OCI-LY3 (cell line): ENCODE data around the gene PIK3R5.
A peak's percentile ranks its signal among the peaks of the same experiment; 100 is the strongest.

ENCODE experiments used
- H2AFZ ChIP-seq: fragments of 200-600, 300-600 bp; shearing (Covaris generic); 2 replicates; pipeline ENCODE4 v1.6.0; 2014; ENCODE audit warnings: antibody characterized with exemption, low read depth, low read length
- H3K27ac ChIP-seq: fragments of 200-600, 300-600 bp; sonication (generic); 2 replicates; pipeline ENCODE4 v1.5.1; 2014; ENCODE audit warnings: mild to moderate bottlenecking, low read length, moderate library complexity, mixed read lengths
- H3K27me3 ChIP-seq: fragments of 200-600, 300-600 bp; sonication (generic); 2 replicates; pipeline ENCODE4 v1.6.1; 2014; ENCODE audit warnings: low read depth, low read length, mixed read lengths
- H3K36me3 ChIP-seq: fragments of 200-600, 300-600 bp; sonication (generic); replicated peaks from 2 replicates; pipeline ENCODE3; 2014; ENCODE audit warnings: low read depth, low read length, mixed read lengths
- H3K4me1 ChIP-seq: fragments of 300-600, 200-600 bp; sonication (generic); 2 replicates; pipeline ENCODE4 v1.6.1; 2014; ENCODE audit warnings: low read length, mixed read lengths
- H3K4me2 ChIP-seq: fragments of 200-600, 300-600 bp; sonication (generic); 2 replicates; pipeline ENCODE4 v1.6.1; 2014; ENCODE audit warnings: low read length, mixed read lengths
- H3K4me3 ChIP-seq: fragments of 300-600, 200-600 bp; sonication (generic); 2 replicates; pipeline ENCODE4 v1.5.1; 2014; ENCODE audit warnings: antibody characterized with exemption, mild to moderate bottlenecking, low read length, moderate library complexity
- H3K79me2 ChIP-seq: fragments of 300-600, 200-600 bp; shearing (Covaris generic); 2 replicates; pipeline ENCODE4 v1.6.1; 2014; ENCODE audit warnings: mild to moderate bottlenecking, low read length, mixed read lengths
- H3K9ac ChIP-seq: fragments of 300-600, 200-600 bp; shearing (Covaris generic); 2 replicates; pipeline ENCODE4 v1.6.0; 2014; ENCODE audit warnings: mild to moderate bottlenecking, low read length, moderate library complexity
- H3K9me3 ChIP-seq: fragments of 200-600, 300-600 bp; shearing (Covaris generic); 2 replicates; pipeline ENCODE4 v1.6.1; 2014; ENCODE audit warnings: low read length, mixed read lengths; ENCODE audit not compliant: insufficient read depth
- H4K20me1 ChIP-seq: fragments of 200-600, 300-600 bp; sonication (generic); 2 replicates; pipeline ENCODE4 v1.6.1; 2016; ENCODE audit warnings: low read length, mixed read lengths; ENCODE audit not compliant: insufficient read depth
- CTCF ChIP-seq: fragments of 200-600, 300-600 bp; sonication (generic); IDR thresholded peaks from 2 replicates; pipeline ENCODE4 v1.5.1; 2014; ENCODE audit warnings: antibody characterized with exemption, low read length, low read depth
- EZH2phosphoT487 ChIP-seq: fragments of 200-600 bp; shearing (Covaris generic); IDR thresholded peaks from 2 replicates; pipeline ENCODE4 v1.6.1; 2018; ENCODE audit warnings: antibody characterized with exemption, mixed run types, low read depth

Gene PIK3R5

GRCh38 chr17:8835631-8836364 is 129.7 kb downstream of the PIK3R5 start:
- H3K4me3 ChIP-seq, result no peak overlapping the region
- no peak overlapping the region for H3K4me2 ChIP-seq
- H3K4me1 ChIP-seq, result no peaks in the 10 kb centered on the region
- no peaks in the 10 kb centered on the region for H3K27me3 ChIP-seq
- no peaks in the 10 kb centered on the region for H3K9me3 ChIP-seq
- H3K27ac ChIP-seq, result no peak overlapping the region
- no peaks in the 10 kb centered on the region for H3K36me3 ChIP-seq
- no peaks in the 10 kb centered on the region for H3K79me2 ChIP-seq
- H4K20me1 ChIP-seq, result no peaks in the 10 kb centered on the region
- no peak overlapping the region for H3K9ac ChIP-seq
- no peak overlapping the region for H2AFZ ChIP-seq
- no peak for TF ChIP-seq EZH2phosphoT487
- no peak for TF ChIP-seq CTCF

GRCh38 chr17:8835106-8835505 is 130.4 kb downstream of the PIK3R5 start:
- no peak overlapping the region for H3K9ac ChIP-seq
- no peaks in the 10 kb centered on the region for H4K20me1 ChIP-seq
- no peaks in the 10 kb centered on the region for H3K27me3 ChIP-seq
- no peak overlapping the region for H3K27ac ChIP-seq
- H3K4me3 ChIP-seq, result no peak overlapping the region
- no peak overlapping the region for H2AFZ ChIP-seq
- H3K4me1 ChIP-seq, result no peaks in the 10 kb centered on the region
- H3K9me3 ChIP-seq, result no peaks in the 10 kb centered on the region
- H3K4me2 ChIP-seq, result no peak overlapping the region
- H3K36me3 ChIP-seq, result no peaks in the 10 kb centered on the region
- TF ChIP-seq CTCF (no peak), EZH2phosphoT487 (no peak)
- no peaks in the 10 kb centered on the region for H3K79me2 ChIP-seq

- Histone ChIP-seq H3K4me2 (no peak overlapping the region), H4K20me1 (no peaks in the 10 kb centered on the region), H3K4me1 (no peaks in the 10 kb centered on the region), H3K27me3 (no peaks in the 10 kb centered on the region), H3K79me2 (no peaks in the 10 kb centered on the region), H3K27ac (no peak overlapping the region), H2AFZ (no peak overlapping the region), H3K4me3 (no peak overlapping the region), H3K9me3 (no peaks in the 10 kb centered on the region), H3K36me3 (no peaks in the 10 kb centered on the region), H3K9ac (no peak overlapping the region)
- TF ChIP-seq EZH2phosphoT487, result no peak
- peak; percentile 36 for TF ChIP-seq CTCF
These were observed 132.7 kb downstream of the PIK3R5 start for GRCh38 chr17:8832711-8833352.

- H3K27ac ChIP-seq, result no peak overlapping the region
- TF ChIP-seq CTCF, result no peak
- no peak for TF ChIP-seq EZH2phosphoT487
- H3K9ac ChIP-seq, result no peak overlapping the region
- H3K9me3 ChIP-seq, result no peaks in the 10 kb centered on the region
- H3K4me3 ChIP-seq, result no peak overlapping the region
- H3K36me3 ChIP-seq, result no peaks in the 10 kb centered on the region
- H4K20me1 ChIP-seq, result no peaks in the 10 kb centered on the region
- no peak overlapping the region for H2AFZ ChIP-seq
- H3K4me1 ChIP-seq, result no peaks in the 10 kb centered on the region
- no peaks in the 10 kb centered on the region for H3K27me3 ChIP-seq
- H3K4me2 ChIP-seq, result no peak overlapping the region
- H3K79me2 ChIP-seq, result no peaks in the 10 kb centered on the region
These were observed 134.2 kb downstream of the PIK3R5 start for GRCh38 chr17:8831234-8831849.
